AG09309 (cell line): ENCODE results near the gene CREB5.
A peak's percentile ranks its signal among the peaks of the same experiment; 100 is the strongest.

ENCODE experiments used
- DNase-seq: peaks from one replicate; pipeline ENCODE4 v3.0.0-alpha.2; 2010; ENCODE audit warnings: low read depth
- H3K4me3 ChIP-seq: 2 replicates; pipeline ENCODE4 v1.5.1; 2011; ENCODE audit warnings: mild to moderate bottlenecking, low read depth, low read length, moderate library complexity; ENCODE audit not compliant: control insufficient read depth
- TF ChIP-seq, protein P1 (sequence below): IDR thresholded peaks from 2 replicates; pipeline ENCODE4 v1.5.1; 2011; ENCODE audit warnings: mild to moderate bottlenecking, low read depth, low read length, inconsistent platforms; ENCODE audit not compliant: insufficient read depth, control insufficient read depth; ENCODE audit errors: missing control alignments

Gene CREB5

DNA sequence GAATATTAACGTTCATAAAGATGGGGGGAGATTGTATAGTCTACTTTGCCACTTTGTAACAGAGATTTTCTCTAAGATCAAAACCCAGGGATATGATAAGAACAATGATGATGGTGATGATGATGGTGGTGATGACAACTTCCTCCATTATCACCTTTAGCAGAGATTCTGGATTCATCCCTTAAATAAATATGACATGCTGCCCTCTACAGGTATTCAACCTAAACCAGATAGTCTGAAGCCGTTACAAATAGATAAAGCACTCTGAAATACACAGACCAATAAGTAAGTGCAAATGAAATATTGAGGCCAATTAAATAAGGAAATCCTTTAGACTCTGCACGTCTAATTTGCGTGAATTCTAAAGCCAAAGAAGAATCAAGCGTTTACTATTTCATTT lies 211.5 kb downstream of the CREB5 start:
- TF ChIP-seq, protein P1, sequence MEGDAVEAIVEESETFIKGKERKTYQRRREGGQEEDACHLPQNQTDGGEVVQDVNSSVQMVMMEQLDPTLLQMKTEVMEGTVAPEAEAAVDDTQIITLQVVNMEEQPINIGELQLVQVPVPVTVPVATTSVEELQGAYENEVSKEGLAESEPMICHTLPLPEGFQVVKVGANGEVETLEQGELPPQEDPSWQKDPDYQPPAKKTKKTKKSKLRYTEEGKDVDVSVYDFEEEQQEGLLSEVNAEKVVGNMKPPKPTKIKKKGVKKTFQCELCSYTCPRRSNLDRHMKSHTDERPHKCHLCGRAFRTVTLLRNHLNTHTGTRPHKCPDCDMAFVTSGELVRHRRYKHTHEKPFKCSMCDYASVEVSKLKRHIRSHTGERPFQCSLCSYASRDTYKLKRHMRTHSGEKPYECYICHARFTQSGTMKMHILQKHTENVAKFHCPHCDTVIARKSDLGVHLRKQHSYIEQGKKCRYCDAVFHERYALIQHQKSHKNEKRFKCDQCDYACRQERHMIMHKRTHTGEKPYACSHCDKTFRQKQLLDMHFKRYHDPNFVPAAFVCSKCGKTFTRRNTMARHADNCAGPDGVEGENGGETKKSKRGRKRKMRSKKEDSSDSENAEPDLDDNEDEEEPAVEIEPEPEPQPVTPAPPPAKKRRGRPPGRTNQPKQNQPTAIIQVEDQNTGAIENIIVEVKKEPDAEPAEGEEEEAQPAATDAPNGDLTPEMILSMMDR = no peak
- no peak for DNase-seq
- no peak overlapping the region for H3K4me3 ChIP-seq

DNA sequence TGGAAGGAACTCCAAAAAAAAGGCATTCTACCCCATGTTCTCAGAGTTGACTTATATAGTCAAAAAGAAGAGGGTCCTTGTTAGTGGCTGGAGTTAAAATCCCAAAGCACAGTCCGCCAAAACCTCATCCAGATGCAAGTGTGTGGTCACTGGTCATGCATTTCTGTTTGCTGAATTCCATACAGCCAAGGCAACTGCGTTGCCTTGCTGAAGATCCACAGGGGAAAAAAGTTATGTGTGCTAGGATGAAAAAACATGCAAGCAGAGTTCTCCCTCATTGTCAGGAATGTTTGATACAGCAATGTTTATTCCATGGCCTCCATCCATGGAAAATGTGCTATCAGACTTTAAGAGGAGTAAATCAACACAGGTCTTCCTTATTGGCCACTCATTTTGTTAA lies 213.1 kb downstream of the CREB5 start:
- TF ChIP-seq, protein P1 = no peak
- DNase-seq = no peak
- no peak overlapping the region for H3K4me3 ChIP-seq

DNA sequence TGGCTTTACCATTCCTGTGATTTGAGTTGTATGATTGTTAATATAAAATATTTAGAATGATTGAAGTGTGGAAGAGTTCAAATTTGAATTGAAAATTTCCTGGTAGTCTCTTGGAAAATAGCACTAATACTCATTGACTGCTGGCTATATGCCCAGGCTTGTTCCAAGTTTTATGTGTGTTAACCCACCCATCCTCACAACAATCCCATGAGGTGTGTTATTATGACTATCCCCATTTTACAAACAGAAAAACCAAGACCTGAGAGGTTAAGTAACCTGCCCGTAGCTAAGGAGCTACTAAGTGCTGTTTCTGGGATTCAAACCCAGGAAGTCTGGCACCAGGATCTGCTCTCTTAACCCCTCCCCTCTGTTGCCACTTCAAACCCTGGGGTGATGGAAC lies 213.9 kb downstream of the CREB5 start:
- DNase-seq = no peak
- no peak overlapping the region for H3K4me3 ChIP-seq
- TF ChIP-seq, protein P1 = no peak

DNA sequence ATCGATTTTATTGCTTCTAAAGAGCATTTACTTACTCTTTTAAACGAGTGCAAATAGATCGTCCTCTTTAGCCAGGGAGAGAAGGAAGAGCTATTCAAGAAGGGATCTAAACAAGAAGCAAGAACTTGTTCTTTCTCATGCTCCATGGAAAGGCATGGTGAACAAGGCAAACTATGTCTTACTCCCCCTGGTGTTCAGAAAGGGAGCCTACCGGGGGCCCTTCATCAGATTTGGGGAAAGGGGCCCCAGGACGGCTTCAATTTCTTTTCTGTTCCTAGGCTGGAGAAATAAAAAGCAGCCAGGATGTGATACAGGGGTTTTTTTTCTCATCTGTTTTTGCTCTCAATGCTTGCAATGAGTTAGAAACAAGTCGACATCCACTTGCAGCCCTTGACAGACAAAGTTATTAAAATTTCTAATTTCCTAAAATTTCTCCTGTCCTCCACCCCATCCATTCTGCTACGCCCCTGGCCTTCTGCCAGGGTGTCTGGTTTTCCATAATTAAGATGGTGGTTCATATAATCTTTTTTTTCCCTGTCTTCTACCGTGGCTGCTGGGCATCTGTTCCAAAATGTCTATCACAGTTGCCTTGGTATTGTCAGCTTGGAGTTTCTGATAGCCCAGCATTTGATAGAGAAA lies 214.4 kb downstream of the CREB5 start:
- TF ChIP-seq, protein P1 = peak; percentile 53
- DNase-seq = no peak
- no peak overlapping the region for H3K4me3 ChIP-seq

DNA sequence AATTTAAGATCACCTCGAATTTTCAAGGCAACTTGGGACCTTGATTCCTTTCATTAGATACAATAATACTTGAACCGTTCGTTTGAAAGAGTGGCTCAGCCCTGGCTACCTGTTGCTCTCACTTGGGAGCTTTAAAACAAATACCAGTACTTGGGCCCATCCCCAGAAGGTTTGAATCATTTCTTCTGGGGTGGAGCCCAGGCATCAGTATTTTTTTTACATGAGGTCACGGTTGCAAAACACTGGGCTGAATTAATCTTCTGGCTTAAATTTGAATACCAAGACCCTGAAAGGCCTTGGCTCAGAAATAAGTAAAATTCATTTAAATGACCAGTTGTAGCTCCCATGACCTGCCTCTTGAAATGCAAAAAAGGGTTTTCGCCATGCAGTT lies 214.9 kb downstream of the CREB5 start:
- TF ChIP-seq, protein P1 = no peak
- H3K4me3 ChIP-seq = no peak overlapping the region
- DNase-seq = no peak

DNA sequence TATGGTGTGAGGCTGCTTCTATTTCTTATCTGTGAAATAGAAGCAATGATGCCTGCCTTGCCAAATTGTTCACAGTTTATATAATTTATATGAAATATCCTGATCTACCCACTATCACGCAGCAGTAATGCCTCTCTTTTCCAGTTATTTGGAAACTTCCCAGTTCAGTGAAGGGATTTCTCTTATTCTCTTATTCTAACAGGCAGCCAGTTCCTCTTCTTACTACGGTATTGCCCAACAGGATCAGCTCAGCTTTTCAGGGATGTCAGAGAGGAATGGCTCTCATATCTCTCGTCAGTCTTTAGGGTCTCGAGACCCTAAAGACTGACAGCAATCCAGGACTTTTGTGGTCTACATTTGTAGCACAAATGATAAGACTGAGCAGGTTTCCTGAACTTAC lies 215.6 kb downstream of the CREB5 start:
- TF ChIP-seq, protein P1 = no peak
- no peak overlapping the region for H3K4me3 ChIP-seq
- DNase-seq = no peak
